PC-3 (cell line): ENCODE data around the gene KCNJ12. TPM values are rescaled to one million over a fixed set of nuclear protein-coding genes. Genes with fewer than 3 reads are reported as not detected.
"Not testable (repeated sequence)": the region's sequence is repeated elsewhere in the genome, so short reads cannot be mapped to it uniquely, and the experiment has no call there.

ENCODE experiments used
- ATAC-seq: fragments of 200-7000 bp; cut with Tn5 transposase; 2 replicates; pipeline ENCODE4 v1.9.1; 2020; ENCODE audit warnings: mild to moderate bottlenecking, moderate library complexity
- BruUV-seq: library from RNA; stranded (reverse); fragments of 400-500 nt; replicated peaks from 2 replicates; lab custom pipeline; 2021; lab: Mats Ljungman, UMichigan
- CTCF ChIA-PET: fragments of 300-600 bp; sonication (Branson Sonifier 250); formaldehyde crosslinking; loops from one replicate; lab custom pipeline; 2022; ENCODE audit warnings: antibody characterized with exemption; lab: Charles Lee
- POLR2A ChIA-PET: fragments of 300-600 bp; sonication (Branson Sonifier 250); formaldehyde crosslinking; loops from one replicate; lab custom pipeline; 2022; ENCODE audit warnings: antibody characterized with exemption; ENCODE audit not compliant: unreplicated experiment; lab: Charles Lee
- DNase-seq: peaks from one replicate; pipeline ENCODE4 v3.0.0-alpha.2; 2015
- H2AFZ ChIP-seq: fragments of 300-600 bp; sonication (generic); 2 replicates; pipeline ENCODE4 v1.6.0; 2016; ENCODE audit warnings: antibody characterized with exemption, low read length
- H3F3A ChIP-seq: fragments of 300-600 bp; sonication (generic); one replicate; pipeline ENCODE4 v1.6.0; 2017; ENCODE audit warnings: antibody characterized with exemption, low read length, control low read depth, mild to moderate bottlenecking; ENCODE audit not compliant: unreplicated experiment
- H3K27ac ChIP-seq: fragments of 300-600 bp; sonication (generic); 2 replicates; pipeline ENCODE4 v1.5.1; 2016; ENCODE audit warnings: mild to moderate bottlenecking, low read length
- H3K27me3 ChIP-seq: fragments of 300-600 bp; sonication (generic); 2 replicates; pipeline ENCODE4 v1.6.1; 2016; ENCODE audit warnings: low read length, mixed read lengths
- H3K36me3 ChIP-seq: fragments of 300-600 bp; sonication (generic); 2 replicates; pipeline ENCODE4 v1.6.1; 2016; ENCODE audit warnings: low read depth, mixed run types, low read length, mixed read lengths
- H3K4me1 ChIP-seq: fragments of 300-600 bp; sonication (generic); 2 replicates; pipeline ENCODE4 v1.5.1; 2016; ENCODE audit warnings: low read length; ENCODE audit not compliant: insufficient read depth
- H3K4me2 ChIP-seq: fragments of 300-600 bp; sonication (generic); 2 replicates; pipeline ENCODE4 v1.6.0; 2016; ENCODE audit warnings: low read length
- H3K4me3 ChIP-seq: fragments of 300-600 bp; sonication (generic); 2 replicates; pipeline ENCODE4 v1.5.1; 2016; ENCODE audit warnings: mild to moderate bottlenecking, low read length, mixed read lengths
- H3K79me2 ChIP-seq: fragments of 300-600 bp; sonication (generic); 2 replicates; pipeline ENCODE4 v1.6.1; 2017; ENCODE audit warnings: low read length, mixed read lengths
- H3K9ac ChIP-seq: fragments of 300-600 bp; sonication (generic); 2 replicates; pipeline ENCODE4 v1.6.0; 2016; ENCODE audit warnings: mild to moderate bottlenecking, low read length
- H3K9me2 ChIP-seq: fragments of 300-600 bp; sonication (generic); replicated peaks from 2 replicates; pipeline ENCODE4 v1.6.1; 2016; ENCODE audit warnings: mixed run types, low read length, mixed read lengths
- H3K9me3 ChIP-seq: fragments of 300-600 bp; sonication (generic); 2 replicates; pipeline ENCODE4 v1.6.1; 2016; ENCODE audit warnings: low read length, mixed read lengths
- H4K20me1 ChIP-seq: fragments of 300-600 bp; sonication (generic); 2 replicates; pipeline ENCODE4 v1.6.1; 2016; ENCODE audit warnings: low read length, mixed read lengths
- EZH2 ChIP-seq: fragments of 300-600 bp; sonication (generic); IDR thresholded peaks from one replicate; pipeline ENCODE4 v1.6.1; 2017; ENCODE audit warnings: antibody characterized with exemption, mild to moderate bottlenecking, low read length; ENCODE audit not compliant: unreplicated experiment
- EZH2phosphoT487 ChIP-seq: fragments of 300-600 bp; sonication (generic); IDR thresholded peaks from 2 replicates; pipeline ENCODE4 v1.6.1; 2018; ENCODE audit warnings: mild to moderate bottlenecking, antibody characterized with exemption, low read length, borderline replicate concordance
- intact Hi-C: fragments of 100-400 bp; cut with micrococcal nuclease; formaldehyde crosslinking; loops from 2 replicates; pipeline ENCODE4 v1.9.0; 2023
- total RNA-seq: library from RNA; depleted of rRNA; stranded (reverse); fragments of >200 nt; gene quantifications from 2 replicates; pipeline ENCODE4 v1.2.3, GENCODE V29; 2014
- TF ChIP-seq, protein P1 (sequence below): fragments of 300-600 bp; sonication (generic); conservative IDR thresholded peaks from 2 replicates; pipeline ENCODE4 v1.5.1; 2017; ENCODE audit warnings: antibody characterized with exemption, low read depth, mild to moderate bottlenecking, low read length

KCNJ12 gene
- total RNA-seq, 1 experiment from 2014 or later = 11.1 TPM

DNA sequence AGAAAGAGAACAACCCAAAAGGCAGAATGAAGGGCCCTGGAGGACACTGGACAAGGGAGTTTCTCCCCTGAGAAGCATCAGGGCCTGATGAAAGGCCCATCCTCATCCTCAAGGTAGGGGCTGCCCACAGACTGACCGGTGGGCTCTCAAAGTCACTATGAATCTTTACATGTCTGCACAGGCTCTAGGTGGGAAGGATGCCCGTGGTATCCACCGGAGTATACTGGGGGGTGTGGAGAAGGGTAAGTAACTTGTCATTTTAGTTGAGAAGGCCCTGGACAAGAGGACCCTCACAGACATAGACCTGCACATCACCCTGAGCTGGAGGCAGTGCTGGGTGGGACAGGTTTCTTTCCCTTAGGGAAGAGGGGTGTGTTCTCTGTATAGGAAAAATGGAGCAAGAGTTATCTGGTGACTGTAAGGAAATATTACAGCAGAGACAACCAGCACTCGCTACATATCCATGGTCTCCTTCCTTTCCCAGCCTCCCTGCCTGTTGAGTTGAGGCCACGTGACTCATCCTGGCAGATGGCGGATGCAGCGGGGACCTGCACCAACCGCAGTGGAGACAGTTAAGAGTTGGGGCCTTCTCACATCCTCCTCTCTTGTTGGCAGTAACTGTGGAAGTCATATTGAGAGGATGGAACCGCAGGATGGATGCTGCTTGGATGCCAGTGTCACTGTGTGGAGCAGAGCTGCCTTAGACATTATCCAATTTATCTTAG lies 45.6 kb upstream of the KCNJ12 start:
- Histone ChIP-seq H3K79me2 (no peaks in the 10 kb centered on the region), H2AFZ (no peak overlapping the region), H4K20me1 (no peaks in the 10 kb centered on the region), H3K4me2 (no peak overlapping the region), H3K27me3 (no peaks in the 10 kb centered on the region), H3K9me2 (no peaks in the 10 kb centered on the region), H3K4me3 (no peak overlapping the region), H3K4me1 (no peaks in the 10 kb centered on the region), H3K27ac (no peak overlapping the region), H3K36me3 (no peaks in the 10 kb centered on the region), H3F3A (no peaks in the 10 kb centered on the region), H3K9ac (no peak overlapping the region), H3K9me3 (no peaks in the 10 kb centered on the region)
- no peak for DNase-seq
- CTCF ChIA-PET = no interaction called here
- BruUV-seq = no TSS peak
- POLR2A ChIA-PET = no interaction called here
- TF ChIP-seq, protein P1, sequence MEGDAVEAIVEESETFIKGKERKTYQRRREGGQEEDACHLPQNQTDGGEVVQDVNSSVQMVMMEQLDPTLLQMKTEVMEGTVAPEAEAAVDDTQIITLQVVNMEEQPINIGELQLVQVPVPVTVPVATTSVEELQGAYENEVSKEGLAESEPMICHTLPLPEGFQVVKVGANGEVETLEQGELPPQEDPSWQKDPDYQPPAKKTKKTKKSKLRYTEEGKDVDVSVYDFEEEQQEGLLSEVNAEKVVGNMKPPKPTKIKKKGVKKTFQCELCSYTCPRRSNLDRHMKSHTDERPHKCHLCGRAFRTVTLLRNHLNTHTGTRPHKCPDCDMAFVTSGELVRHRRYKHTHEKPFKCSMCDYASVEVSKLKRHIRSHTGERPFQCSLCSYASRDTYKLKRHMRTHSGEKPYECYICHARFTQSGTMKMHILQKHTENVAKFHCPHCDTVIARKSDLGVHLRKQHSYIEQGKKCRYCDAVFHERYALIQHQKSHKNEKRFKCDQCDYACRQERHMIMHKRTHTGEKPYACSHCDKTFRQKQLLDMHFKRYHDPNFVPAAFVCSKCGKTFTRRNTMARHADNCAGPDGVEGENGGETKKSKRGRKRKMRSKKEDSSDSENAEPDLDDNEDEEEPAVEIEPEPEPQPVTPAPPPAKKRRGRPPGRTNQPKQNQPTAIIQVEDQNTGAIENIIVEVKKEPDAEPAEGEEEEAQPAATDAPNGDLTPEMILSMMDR = no peak
- TF ChIP-seq EZH2 (no peak), EZH2phosphoT487 (no peak)
- intact Hi-C loops = no loop called here
- ATAC-seq = no peak

DNA sequence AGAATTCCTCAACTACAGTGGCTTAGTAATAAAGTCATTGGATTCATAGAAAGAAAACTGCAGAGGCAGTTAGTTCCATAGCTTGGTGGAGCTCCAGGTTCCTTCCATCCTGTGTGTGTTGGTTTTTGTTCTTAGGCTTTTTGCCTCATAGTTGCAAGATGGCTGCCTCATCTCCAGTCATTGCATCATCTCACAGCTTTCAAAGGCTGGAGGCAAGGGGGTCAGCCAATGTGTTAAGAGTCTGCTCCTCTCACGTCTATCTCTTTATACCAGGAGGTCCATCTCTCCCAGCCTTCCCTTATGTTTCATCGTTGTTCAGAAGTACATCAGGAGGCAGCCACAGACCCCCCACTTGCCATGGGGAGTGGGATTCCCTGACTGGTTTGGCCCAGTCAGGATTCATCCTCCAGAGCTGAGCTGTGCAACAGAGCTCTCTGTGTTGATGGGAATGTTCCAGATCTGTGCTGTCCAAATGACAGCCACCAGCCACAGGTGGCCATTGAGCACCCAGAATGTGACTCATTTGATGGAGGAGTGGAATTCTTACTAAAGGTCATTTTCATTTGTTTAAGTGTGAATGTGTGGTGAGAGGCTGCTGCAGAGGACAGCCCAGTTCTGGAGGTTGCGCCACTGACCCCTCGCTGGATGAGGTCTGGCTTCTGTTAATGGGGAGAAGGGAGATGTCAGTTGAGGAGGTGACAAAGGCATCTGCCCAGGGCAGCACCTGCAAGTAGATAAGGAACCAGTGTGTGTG lies 39.4 kb upstream of the KCNJ12 start:
- H3K79me2 ChIP-seq, POLR2A ChIA-PET, H3K4me1 ChIP-seq, H3K9me2 ChIP-seq, H3K4me2 ChIP-seq, H4K20me1 ChIP-seq, H3K36me3 ChIP-seq, H3K9me3 ChIP-seq, intact Hi-C loops, H3K27me3 ChIP-seq, H3K27ac ChIP-seq, H3K4me3 ChIP-seq, BruUV-seq, CTCF ChIA-PET, H2AFZ ChIP-seq, H3F3A ChIP-seq, H3K9ac ChIP-seq: not testable (repeated sequence)
- ATAC-seq (peak; percentile 24; the same call in 1 of the 2 replicates), DNase-seq (peak; percentile 50)

DNA sequence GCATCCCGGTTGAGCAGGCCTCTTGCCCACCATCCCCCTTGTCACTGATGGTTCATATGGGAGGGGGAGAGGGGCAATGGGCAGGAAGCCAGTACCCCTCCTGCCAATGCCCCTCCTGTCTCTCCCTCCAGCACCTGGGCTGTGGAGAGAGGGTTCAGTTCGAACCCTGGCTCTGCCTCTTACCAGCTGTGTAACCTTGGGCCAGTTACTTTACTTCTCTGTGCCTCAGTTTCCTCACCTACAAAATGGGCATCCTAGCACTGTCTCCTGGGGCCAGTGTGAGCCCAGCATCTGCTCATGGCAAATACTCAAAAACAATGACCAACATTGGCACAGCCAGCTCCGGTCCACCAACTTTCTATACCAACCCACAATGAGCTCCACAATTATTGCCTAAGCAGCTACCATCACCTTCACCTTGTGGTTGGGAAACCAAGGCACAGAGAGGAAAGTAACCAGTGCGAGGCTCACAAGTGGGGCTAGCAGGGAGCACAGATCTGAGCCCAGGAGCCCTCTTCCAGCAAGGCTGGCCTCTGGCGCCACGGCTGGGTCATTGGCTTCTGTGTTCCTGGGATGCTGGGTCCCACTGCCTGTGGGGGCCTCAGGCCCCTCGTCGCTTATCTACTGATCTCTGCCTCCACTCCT lies 38.1 kb upstream of the KCNJ12 start:
- H3K9me2 ChIP-seq, BruUV-seq, DNase-seq, H3K36me3 ChIP-seq, H3K4me1 ChIP-seq, H4K20me1 ChIP-seq, CTCF ChIA-PET, H2AFZ ChIP-seq, intact Hi-C loops, H3K9ac ChIP-seq, H3K4me3 ChIP-seq, H3K79me2 ChIP-seq, ATAC-seq, H3K27me3 ChIP-seq, H3K9me3 ChIP-seq, H3K27ac ChIP-seq, H3F3A ChIP-seq, H3K4me2 ChIP-seq, POLR2A ChIA-PET: not testable (repeated sequence)
